ENCODE results near the gene KDF1. TPM values are rescaled to one million over a fixed set of nuclear protein-coding genes. Genes with fewer than 3 reads are reported as not detected.
"Not testable (repeated sequence)": the region's sequence is repeated elsewhere in the genome, so short reads cannot be mapped to it uniquely, and the experiment has no call there.

Gene KDF1
- total and polyA plus RNA-seq, 5 experiments from 2014 or later, result 2.8 to 7.7 (median 3.5) TPM

- POLR2A ChIA-PET, H3K4me1 Mint-ChIP-seq, ATAC-seq, H3K27ac Mint-ChIP-seq, H3K27me3 Mint-ChIP-seq, DNase-seq, H3K4me3 Mint-ChIP-seq, H3K9me3 Mint-ChIP-seq: not testable (repeated sequence)
- peaks cover 0 to 60% (median 19%) of the 10 kb centered on the region in 3 donors for H3K36me3 Mint-ChIP-seq
Measured at GRCh38 chr1:26948725-26949057, 11.6 kb downstream of the KDF1 start.

- Mint-ChIP-seq H3K4me3 (no peak overlapping the region), H3K4me1 (peaks cover 0 to 7% (median 0%) of the 10 kb centered on the region in 4 donors), H3K36me3 (peaks cover 0 to 65% (median 11%) of the 10 kb centered on the region in 3 donors), H3K27me3 (no peaks in the 10 kb centered on the region), H3K27ac (no peak overlapping the region), H3K9me3 (no peaks in the 10 kb centered on the region)
- DNase-seq (no peak), ATAC-seq (no peak)
- POLR2A ChIA-PET, result no interaction called here
Measured at GRCh38 chr1:26946270-26946669, 14.0 kb downstream of the KDF1 start.

GRCh38 chr1:26945728-26946127 lies 14.5 kb downstream of the KDF1 start:
- POLR2A ChIA-PET, result no interaction called here
- Mint-ChIP-seq H3K9me3 (no peaks in the 10 kb centered on the region), H3K27ac (peak overlapping the region in 2 of 10 donors; percentile 9 to 68), H3K27me3 (no peaks in the 10 kb centered on the region), H3K36me3 (peaks cover 0 to 66% (median 11%) of the 10 kb centered on the region in 3 donors), H3K4me3 (no peak overlapping the region), H3K4me1 (peaks cover 0 to 7% (median 0%) of the 10 kb centered on the region in 4 donors)
- ATAC-seq, result no peak
- no peak for DNase-seq

- Mint-ChIP-seq H3K27me3 (no peaks in the 10 kb centered on the region), H3K27ac (peak overlapping the region in 2 of 10 donors; percentile 47 to 68), H3K4me3 (no peak overlapping the region), H3K36me3 (peaks cover 0 to 65% (median 11%) of the 10 kb centered on the region in 3 donors), H3K4me1 (peaks cover 0 to 7% (median 0%) of the 10 kb centered on the region in 4 donors), H3K9me3 (no peaks in the 10 kb centered on the region)
- DNase-seq (no peak), ATAC-seq (no peak)
- POLR2A ChIA-PET, result no interaction called here
Measured at GRCh38 chr1:26945138-26945537, 15.1 kb downstream of the KDF1 start.

GRCh38 chr1:26942656-26943055 lies 17.6 kb downstream of the KDF1 start:
- DNase-seq, result no peak
- Mint-ChIP-seq H3K4me1 (peaks cover 0 to 6% (median 3%) of the 10 kb centered on the region in 4 donors), H3K9me3 (no peaks in the 10 kb centered on the region), H3K27ac (peak overlapping the region in 3 of 10 donors; percentile 43 to 78 (median 46)), H3K36me3 (peaks cover 0 to 69% (median 11%) of the 10 kb centered on the region in 3 donors), H3K4me3 (no peak overlapping the region), H3K27me3 (no peaks in the 10 kb centered on the region)
- POLR2A ChIA-PET, result no interaction called here
- ATAC-seq, result no peak

DNA sequence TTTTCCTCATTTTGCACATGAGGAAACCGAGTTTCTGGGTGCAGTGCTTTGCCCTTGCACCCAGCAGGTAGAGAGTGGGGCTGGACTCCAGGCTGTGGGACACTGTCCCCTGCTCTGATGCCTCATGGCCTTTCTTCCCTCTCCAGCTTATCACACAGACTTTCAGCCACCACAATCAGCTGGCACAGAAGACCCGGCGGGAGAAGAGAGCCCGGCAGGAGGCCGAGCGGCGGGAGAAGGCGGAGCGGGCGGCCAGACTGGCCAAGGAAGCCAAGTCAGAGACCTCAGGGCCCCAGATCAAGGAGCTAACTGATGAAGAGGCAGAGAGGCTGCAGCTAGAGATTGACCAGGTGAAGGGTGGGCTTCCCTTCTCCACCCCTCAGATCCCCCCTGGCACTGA lies 19.0 kb downstream of the KDF1 start:
- no peak for DNase-seq
- peaks cover 0 to 70% (median 8%) of the 10 kb centered on the region in 3 donors for H3K36me3 Mint-ChIP-seq
- no peaks in the 10 kb centered on the region for H3K27me3 Mint-ChIP-seq
- H3K4me1 Mint-ChIP-seq, result peaks cover 0 to 6% (median 3%) of the 10 kb centered on the region in 4 donors
- POLR2A ChIA-PET, result no interaction called here
- no peaks in the 10 kb centered on the region for H3K9me3 Mint-ChIP-seq
- no peak overlapping the region for H3K27ac Mint-ChIP-seq
- no peak overlapping the region for H3K4me3 Mint-ChIP-seq
- ATAC-seq, result no peak

- Mint-ChIP-seq H3K27ac (peak overlapping the region in 3 of 10 donors; percentile 48 to 57 (median 56)), H3K27me3 (no peaks in the 10 kb centered on the region)
Measured at GRCh38 chr1:26938659-26939025, 21.6 kb downstream of the KDF1 start.

DNA sequence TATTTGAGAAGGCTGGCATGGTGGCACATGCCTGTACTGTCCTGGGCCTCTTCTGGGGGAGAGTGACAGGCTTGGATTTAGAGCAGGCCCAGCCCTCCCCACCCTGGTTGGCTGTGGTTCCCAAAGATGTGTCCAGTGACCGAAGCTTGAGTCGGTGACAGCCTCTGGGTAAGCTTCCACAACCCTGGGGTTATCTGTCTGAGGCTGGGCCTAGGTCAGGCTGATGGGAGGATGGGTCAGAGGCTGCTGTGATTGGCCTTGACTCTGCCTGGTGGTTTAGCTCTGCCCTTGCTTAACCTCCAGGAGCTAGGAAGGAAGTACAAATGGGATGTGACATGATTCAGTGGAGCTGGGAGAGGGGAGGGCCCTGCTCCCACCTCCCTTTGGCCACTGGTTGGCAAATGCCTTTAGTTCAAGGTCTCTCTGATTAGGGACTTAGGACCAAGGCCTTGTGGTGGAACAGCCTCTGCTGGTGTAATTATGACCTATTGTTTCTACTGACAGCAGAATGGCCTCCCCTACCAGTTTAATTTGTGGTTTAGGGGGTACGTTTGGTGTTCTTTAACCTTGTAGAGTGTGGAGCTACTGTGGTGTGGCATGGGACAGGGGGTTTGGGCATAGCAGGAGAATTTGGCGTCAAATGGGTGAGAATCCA lies 22.1 kb downstream of the KDF1 start:
- H3K4me1 Mint-ChIP-seq, result peaks cover 0 to 6% (median 4%) of the 10 kb centered on the region in 4 donors
- DNase-seq, result no peak
- POLR2A ChIA-PET, result no interaction called here
- no peaks in the 10 kb centered on the region for H3K27me3 Mint-ChIP-seq
- ATAC-seq, result no peak
- peaks cover 0 to 65% (median 5%) of the 10 kb centered on the region in 3 donors for H3K36me3 Mint-ChIP-seq
- no peak overlapping the region for H3K4me3 Mint-ChIP-seq
- no peaks in the 10 kb centered on the region for H3K9me3 Mint-ChIP-seq
- peak overlapping the region in 1 of 10 donors; percentile 57 for H3K27ac Mint-ChIP-seq

More at GRCh38 chr1:26938659-26939025, 21.6 kb downstream of the KDF1 start:
- Mint-ChIP-seq H3K9me3 (no peaks in the 10 kb centered on the region), H3K4me3 (no peak overlapping the region), H3K4me1 (peaks cover 0 to 6% (median 3%) of the 10 kb centered on the region in 4 donors), H3K36me3 (peaks cover 0 to 65% (median 4%) of the 10 kb centered on the region in 3 donors)
- POLR2A ChIA-PET, result no interaction called here
- DNase-seq, result no peak
- no peak for ATAC-seq

DNA sequence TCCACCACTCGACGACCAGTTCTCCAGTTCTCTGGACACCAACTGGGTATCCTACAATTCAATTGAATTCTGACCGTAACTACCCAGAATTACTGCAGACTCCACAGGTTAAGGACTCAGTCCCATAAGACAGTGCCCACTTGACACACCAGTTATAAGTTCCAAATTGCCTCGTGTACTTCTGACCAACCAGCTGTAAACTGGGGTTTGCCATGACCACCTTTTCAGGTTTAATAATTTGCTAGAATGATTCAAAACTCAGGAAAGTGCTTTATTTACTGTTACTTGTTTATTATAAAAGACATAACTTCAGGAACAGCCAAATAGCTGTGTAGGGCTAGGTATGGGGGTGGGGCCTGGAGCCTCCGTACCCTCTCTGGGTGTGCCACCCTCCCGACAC lies 23.4 kb downstream of the KDF1 start:
- Mint-ChIP-seq H3K27me3 (no peaks in the 10 kb centered on the region), H3K4me3 (no peak overlapping the region), H3K36me3 (peaks cover 0 to 63% (median 6%) of the 10 kb centered on the region in 3 donors), H3K9me3 (no peaks in the 10 kb centered on the region), H3K27ac (no peak overlapping the region), H3K4me1 (peaks cover 6 to 10% (median 7%) of the 10 kb centered on the region in 4 donors)
- ATAC-seq (no peak), DNase-seq (no peak)
- POLR2A ChIA-PET, result no interaction called here

- peaks cover 0 to 73% (median 11%) of the 10 kb centered on the region in 3 donors for H3K36me3 Mint-ChIP-seq
- no peak overlapping the region for H3K4me3 Mint-ChIP-seq
- no peaks in the 10 kb centered on the region for H3K27me3 Mint-ChIP-seq
- no peaks in the 10 kb centered on the region for H3K9me3 Mint-ChIP-seq
- POLR2A ChIA-PET, result no interaction called here
- ATAC-seq (no peak), DNase-seq (no peak)
- H3K4me1 Mint-ChIP-seq, result peaks cover 4 to 8% (median 7%) of the 10 kb centered on the region in 4 donors
- peak overlapping the region in 5 of 10 donors; percentile 9 to 67 (median 43) for H3K27ac Mint-ChIP-seq
Measured at GRCh38 chr1:26932531-26932930, 27.7 kb downstream of the KDF1 start.

GRCh38 chr1:26923711-26924110 lies 36.6 kb downstream of the KDF1 start:
- DNase-seq, result no peak
- H3K27ac Mint-ChIP-seq, result peak overlapping the region in 4 of 10 donors; percentile 29 to 98 (median 75)
- peaks cover 0 to 48% (median 7%) of the 10 kb centered on the region in 3 donors for H3K36me3 Mint-ChIP-seq
- POLR2A ChIA-PET, result interaction anchor here (0.6 kb wide), 1 partner anchor 108 kb away, joined by 4 read pairs; no protein-coding TSS in a partner anchor
- ATAC-seq, result no peak
- peaks cover 16 to 44% (median 43%) of the 10 kb centered on the region in 4 donors for H3K4me1 Mint-ChIP-seq
- no peaks in the 10 kb centered on the region for H3K27me3 Mint-ChIP-seq
- peak overlapping the region in 8 of 10 donors; percentile 18 to 98 (median 96) for H3K4me3 Mint-ChIP-seq
- H3K9me3 Mint-ChIP-seq, result no peaks in the 10 kb centered on the region

- ATAC-seq (no peak), DNase-seq (no peak)
- Mint-ChIP-seq H3K27me3 (no peaks in the 10 kb centered on the region), H3K4me3 (peak overlapping the region; percentile 88 to 98 (median 96)), H3K4me1 (peaks cover 16 to 44% (median 41%) of the 10 kb centered on the region in 4 donors), H3K36me3 (peaks cover 0 to 40% (median 4%) of the 10 kb centered on the region in 3 donors), H3K27ac (peak overlapping the region in 9 of 10 donors; percentile 63 to 99 (median 98)), H3K9me3 (no peaks in the 10 kb centered on the region)
- POLR2A ChIA-PET, result interaction anchor here (3.5 kb wide), 1 partner anchor 23 kb away, joined by 33 read pairs; the partner anchor contains the start of gene GPATCH3
Measured at GRCh38 chr1:26922901-26923300, 37.4 kb downstream of the KDF1 start.

DNA sequence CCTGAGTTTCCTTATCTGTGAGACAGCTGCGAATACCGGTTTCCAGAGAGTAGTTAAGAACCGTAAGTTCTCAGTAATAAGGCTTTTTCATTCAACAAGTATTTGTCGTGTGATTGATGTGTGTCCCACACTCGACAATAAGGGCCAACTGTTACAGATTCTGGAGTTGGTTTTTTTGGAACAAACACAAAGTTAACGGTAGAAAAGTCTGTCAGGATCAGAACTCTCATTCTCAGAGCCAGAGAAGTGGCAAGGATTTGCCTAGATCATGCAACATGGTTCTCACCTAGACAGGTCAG lies 37.9 kb downstream of the KDF1 start:
- no peaks in the 10 kb centered on the region for H3K27me3 Mint-ChIP-seq
- no peak for ATAC-seq
- peak overlapping the region; percentile 88 to 98 (median 96) for H3K4me3 Mint-ChIP-seq
- no peaks in the 10 kb centered on the region for H3K9me3 Mint-ChIP-seq
- peaks cover 0 to 35% (median 2%) of the 10 kb centered on the region in 3 donors for H3K36me3 Mint-ChIP-seq
- DNase-seq, result no peak
- H3K4me1 Mint-ChIP-seq, result peaks cover 14 to 44% (median 41%) of the 10 kb centered on the region in 4 donors
- POLR2A ChIA-PET, result interaction anchor here (0.8 to 3.5 kb wide), 3 partner anchors 23 to 88 kb away, joined by 3 to 33 read pairs (median 4); partner anchors contain the start of genes GPATCH3 and KDF1
- peak overlapping the region; percentile 89 to 99 (median 98) for H3K27ac Mint-ChIP-seq
